CD4-positive, alpha-beta T cell treated with Interleukin-17A for 4 hours (primary cell): ENCODE data around the gene LRRC10B.

Experiments used
- DNase-seq: peaks from one replicate; pipeline ENCODE4 v3.0.0-alpha.2; 2020; ENCODE audit warnings: mixed read lengths

Gene LRRC10B

DNA sequence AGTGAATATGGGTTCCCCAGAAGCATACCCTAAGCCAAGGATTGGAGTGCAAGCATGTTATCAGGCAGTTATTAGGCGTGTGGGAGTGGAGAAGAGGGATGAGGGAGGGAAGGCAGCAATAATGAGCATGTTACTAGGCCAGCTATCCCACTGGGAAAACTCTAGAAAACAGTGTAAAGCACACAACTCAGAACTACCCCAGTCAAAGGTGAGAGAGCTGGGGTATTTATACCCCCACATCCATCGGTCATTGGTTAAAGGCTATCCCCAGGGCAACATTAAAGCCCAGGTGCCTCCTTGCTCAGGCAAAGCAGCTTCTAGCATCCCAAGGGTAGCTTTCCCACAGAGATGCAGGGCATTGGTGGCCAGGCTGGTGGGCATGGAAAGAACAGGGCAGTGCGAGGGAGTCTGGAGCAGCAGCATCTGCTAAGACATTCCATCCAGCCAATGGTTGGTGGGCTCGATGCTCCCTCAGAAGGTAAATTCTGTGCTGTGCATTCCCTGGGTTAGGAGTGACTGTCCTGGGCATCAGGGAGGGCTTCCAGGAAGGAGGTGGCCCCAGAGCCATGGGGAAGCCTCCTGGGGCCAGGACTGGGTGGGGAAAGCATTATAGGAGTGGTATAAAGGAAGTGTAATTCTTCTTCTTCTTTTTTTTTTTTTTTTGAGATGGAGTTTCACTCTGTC lies 21.1 kb upstream of the LRRC10B start:
- DNase-seq: no peak

DNA sequence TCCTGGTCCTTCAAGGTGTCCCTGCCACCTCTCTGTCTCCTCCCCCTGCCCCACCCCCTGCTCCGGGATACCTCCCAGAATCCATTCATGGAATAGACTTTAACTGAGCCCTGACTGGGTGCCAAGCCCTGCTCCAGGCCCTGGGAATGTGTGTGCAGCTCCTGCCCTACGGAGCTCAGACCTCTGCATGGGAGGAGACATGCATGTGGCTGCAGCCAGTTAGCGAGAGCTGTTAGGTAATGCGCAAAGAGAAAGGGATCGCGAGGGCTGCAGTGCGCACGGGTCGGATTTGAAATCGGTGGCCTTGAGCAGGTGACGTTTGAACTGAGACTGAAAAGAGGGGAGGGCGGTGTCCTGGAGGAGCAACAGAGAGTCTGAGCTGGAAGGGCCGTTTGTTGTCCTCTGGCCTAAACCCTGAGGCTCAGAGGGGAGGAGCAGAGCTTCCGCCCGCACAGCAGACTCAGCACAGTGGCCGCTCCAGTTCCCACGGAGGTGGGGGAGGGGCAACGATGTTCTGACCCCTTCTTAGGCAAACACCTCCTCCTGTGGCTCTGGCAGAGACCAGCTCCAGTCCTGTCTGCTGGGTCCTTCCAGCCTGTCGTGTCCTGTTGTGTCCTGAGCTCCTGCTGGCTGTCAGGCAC lies 19.8 kb upstream of the LRRC10B start:
- DNase-seq: no peak

DNA sequence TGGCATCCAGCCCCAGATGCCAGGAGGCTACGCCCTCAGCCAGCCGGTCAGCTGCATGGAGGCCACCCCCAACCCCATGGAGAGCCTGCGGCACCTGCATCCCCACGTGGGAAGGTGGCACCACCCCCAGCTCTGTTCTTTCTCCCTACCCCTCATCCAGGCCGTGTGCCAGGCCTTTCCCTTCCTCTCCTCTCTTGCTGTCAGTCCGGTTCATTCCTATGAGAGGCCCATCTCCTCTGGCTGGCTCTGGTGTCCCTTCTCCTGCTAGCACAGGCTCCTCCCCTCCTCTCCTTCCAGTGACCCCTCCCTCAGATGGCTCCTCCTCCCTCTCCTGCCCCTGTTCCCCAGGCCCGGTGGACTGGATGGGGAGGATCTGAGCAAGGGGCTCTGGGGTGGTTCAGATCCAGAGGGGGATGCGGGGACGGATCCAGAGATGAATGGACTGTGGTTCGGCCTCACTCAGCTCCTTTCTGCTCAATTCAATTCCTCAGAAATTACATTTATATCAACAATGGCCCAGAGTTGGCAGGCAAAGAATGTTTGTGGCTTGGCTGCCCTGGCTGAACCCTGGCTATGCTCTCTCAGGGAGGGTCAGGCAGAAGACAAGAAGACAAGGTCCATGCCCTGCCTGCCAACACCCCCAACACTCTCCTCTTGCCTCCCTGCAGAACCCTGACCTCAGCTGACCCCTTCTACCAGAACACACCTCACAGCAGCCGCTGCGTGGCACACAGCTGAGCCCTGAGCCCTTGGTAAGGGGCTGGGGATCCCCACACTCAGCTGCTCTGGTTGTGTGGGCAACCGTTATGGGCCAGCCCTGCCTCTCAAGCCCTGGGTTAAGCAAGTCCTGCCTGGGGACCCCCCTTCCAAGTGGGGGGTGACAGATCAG lies 18.5 kb upstream of the LRRC10B start:
- no peak for DNase-seq

DNA sequence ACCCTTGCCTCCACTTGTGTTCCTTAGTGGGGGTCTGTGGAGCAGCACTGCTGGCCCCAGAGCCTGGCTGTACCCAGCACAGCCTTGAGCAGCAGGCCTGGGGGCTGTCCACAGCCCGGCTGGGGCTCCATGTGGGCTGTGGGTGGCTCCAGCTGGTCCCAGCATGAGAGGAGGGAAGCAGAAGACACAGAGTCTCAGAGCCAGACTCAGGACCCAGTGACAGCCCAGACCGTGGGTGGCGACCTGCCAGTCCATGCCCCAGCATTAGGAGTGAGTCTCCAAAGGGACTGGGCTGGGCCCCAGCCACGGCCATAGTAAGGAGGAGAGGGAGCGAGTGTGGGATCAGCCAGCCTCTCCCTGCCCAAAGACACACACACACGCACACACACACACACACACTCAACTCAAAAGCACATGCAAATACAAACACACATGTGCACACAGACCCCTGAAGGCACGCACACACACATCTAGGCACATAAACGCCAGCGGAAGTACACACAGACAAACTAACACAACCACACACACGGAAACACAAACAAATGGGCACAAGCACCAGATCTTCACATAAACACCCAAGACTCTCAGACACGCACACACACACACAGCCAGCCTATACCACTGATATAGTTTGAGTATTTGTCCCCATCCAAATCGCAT lies 16.7 kb upstream of the LRRC10B start:
- no peak for DNase-seq

DNA sequence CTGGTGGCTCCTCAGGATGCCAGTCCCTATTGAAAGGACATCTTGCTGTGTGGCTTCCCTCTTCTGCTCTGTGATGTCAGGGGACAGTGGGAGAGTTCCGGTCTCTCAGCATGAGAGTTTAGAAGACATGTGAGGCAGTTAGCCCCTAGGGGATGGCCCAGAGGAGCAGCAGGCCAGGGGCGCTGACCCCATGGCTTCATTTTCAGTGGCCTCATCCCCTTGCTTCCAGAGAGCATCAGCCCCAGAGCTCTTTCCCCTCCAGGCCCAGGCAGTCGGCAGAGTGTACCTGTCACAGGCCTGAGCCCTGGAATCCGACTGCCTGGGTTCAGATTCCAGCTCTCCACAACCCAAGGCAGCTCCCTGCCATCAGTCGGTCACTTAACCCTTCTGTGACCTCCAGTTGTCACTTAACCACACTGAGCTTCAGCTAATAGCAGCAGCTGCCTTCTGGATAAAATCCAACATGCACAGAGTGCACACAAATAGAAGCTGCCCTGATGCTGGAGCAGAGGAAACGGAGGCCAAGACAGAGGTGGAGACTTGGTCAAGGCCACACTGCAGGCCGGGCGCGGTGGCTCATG lies 14.1 kb upstream of the LRRC10B start:
- no peak for DNase-seq

DNA sequence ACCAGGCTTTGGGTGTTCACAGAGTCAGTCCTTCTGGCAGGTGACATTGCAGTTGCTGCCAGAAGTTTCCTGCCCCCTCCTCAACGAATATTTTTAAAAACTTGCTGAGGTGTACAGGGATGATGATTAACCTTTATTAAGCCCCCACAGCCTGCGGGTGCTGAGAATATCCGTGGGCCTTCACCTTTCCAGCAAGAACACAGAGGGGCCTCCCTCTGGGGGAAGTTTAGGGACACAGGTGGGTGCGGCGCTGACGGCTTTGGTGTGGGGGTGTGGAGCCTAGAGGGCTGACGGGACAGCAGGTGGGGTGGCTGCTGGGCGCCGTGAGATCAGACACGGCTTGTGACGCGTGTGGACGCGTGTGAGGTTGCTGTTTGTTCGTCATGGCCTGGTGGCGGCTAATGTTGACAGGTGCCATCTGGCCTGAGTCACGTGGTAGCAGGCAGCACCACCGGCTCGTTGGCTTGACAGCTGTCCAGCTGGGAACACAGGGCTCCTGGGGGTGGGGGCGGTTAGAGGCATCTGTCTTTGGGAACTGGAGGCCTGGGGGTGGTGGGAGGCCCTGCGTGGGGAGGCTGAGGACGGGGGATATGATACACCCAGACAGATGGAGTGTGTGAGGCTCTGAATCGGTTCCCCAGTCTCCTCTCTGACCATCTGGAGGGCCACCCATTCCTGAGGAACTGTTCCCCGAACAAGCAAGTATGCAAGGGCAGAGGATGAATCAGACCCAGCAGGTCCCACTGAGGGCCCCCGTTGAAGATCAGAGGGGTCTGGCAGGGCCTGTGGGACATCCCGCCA lies 12.5 kb upstream of the LRRC10B start:
- DNase-seq: no peak

DNA sequence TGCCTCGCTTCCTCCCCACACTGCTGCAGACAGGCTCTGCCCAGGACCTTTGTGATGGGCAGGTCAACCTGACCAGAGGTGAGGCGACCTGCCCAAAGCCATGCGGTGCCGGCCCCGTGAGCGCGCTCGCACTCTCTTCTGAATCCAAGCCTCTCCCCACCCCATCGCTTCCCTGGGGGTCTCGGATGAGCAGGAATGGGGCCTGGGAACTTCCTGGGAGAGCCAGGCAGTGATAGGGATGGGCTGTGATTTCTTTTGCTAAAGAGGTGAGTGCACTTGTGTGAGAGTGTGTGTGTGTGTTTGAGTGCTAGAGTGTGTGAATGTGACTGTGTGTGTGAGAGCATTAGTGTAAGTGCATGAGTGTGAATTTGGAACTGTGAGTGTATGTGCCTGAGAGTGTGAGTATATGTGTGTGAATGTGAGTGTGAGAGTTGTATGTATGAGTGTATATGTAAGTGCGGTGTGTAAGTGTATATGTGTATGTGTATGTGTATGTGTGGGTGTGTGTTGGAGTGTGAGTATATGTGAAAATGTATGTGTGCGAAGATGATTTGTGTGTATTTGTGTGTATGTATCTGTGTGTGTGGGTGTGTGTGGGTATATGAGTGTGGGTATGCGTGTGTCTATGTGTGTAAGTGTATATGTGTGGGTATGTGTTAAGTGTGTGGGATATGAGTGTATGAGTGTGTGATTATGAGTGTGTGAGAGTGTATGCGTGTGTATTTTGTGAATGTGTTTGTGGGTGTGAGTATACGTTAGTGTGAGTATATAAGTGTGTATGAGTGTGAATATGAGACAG lies 11.7 kb upstream of the LRRC10B start:
- DNase-seq: no peak

DNA sequence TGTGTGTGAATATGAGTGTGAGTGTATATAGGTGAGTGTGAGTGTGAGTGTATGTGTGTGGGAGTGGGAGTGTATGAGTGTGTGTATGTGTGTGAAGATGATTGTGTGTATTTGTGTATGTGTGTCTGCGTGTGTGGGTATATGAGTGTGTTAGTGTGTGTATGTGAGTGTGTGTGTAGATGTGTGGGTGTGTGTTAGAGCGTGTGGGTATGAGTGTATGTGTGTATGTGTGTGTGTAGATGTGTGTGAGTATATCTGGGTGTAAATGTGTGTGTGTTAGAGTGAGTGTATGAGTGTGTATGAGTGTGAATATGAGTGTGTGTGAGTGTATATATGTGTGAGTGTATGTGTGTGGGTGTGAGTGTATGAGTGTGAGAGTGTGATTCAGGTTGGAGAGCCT lies 11.1 kb upstream of the LRRC10B start:
- no peak for DNase-seq

DNA sequence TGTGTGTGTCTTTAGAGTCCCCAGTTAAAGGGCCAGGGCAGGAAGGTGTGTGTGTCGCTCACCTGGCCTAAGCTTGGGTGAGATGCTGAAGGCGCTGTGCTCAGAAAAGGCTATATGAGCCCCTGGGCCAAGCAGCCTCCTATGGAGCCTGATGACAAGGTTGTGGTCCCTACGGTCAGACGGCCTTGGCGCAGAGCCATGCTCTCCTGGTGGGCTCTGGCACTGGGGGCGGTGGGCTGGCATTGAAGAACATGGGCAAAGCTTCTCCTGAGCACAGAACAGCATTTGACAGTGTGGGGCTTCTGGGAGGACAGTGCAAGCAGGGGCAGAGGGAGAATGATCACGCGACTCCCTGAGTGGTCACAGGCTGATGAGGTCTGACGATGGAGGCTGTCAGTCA lies 10.7 kb upstream of the LRRC10B start:
- DNase-seq: no peak

DNA sequence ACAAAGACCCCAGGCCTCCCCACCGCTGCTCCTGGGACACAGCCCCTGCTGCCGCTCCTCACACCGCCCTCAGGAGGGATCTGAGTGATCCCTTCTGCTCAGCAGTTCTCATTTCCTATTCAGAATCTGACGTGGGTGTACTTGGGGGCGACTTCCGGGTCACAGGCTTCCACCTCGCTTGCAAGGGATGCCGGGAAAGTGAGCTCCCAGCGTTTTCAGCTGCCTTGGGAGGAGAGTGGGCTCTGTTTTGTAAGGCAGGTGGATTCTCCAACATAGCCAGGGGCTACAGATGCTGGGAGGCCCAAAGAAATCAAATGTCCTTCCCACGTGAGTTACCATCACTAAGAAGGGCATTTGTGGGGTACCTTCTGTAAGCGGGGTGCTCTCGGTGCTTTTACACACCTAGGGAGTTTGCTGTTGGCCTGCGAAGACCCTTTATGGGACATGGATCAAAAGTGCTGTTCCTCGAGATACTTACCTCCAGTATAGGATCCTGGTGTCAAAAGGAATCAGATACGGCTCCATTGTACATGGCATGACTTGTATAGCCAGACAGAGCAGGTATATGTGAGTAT lies 9.7 kb upstream of the LRRC10B start:
- no peak for DNase-seq

DNA sequence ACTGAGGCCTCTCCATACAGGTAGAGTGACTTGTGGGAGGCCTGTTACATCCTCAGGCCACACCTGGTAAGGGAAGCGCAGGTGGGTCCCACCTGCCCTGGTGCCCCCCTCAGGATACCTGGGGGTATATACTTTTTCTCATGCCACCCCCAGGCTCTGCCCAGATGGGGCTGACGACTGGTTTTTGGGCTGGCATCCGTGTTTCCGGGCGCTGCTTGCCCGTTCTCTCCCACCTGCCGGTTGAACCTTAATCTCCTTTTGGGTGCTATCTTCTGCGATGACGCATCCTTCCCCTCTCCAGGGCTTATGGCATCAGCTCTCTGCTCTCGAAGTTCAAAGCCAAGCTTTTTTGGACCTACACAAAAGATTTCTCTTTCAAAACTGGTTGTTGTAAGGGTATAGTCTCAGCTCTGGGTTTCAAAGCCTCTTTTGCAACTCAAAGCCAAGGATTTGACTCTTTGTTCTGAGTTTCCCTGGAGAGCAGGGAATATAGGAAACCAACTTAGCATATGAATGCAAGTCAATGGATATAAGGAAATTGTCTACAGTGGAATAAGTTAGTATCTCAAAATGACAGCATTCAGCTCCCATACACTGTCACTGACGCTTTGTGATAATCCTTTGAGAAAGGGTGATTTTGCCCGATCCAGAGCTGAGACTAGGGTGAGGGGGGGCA lies 8.6 kb upstream of the LRRC10B start:
- DNase-seq: no peak

DNA sequence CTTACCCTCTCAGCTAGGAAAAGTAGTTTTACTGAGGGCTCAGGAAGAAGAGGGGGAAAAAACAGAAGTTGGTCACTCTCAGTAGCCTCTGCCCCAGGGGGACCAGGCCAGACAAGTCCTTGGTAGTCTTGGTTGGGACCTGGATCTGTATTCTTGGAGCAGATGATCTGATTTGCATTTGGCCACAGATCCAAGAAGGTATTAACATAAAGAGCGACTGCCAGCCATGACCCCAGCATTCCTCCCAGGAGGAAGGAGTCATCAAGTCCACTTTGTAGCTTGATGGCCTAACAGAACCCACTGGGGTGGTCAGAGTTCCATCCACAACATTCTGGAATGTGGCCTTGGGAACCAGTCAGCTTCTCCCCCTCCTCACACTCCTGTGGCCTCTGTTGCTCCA lies 6.0 kb upstream of the LRRC10B start:
- DNase-seq: no peak

DNA sequence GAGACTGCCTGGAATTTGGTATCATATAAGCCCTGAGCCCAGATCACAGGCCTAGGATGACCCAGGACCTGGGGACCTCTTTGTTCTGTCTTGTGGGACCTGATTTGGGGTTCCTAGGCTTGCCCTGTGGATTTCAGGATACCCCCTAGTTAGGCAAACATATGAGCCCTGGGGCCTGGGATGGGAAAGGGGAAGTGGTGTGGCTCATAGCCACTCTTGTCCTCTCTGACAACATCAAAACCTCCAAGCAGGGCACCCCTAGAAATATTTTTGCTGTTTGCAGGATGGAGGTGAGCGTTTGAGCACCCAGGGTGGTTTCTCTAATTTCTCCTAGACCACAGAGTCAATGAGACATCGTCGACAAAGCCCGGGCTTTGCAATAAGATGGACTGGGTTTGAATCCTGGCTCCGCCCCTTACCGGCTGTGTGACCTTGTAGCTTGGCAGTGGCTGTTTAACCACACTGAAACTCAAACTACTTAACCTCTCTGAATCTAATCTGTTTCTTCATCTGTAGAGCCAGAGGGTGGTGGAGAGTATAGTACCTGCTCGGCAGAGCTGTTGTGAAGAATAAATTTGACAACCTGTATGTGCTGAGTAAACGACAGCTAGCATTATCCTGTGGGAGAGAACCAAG lies 5.3 kb upstream of the LRRC10B start:
- DNase-seq: no peak

DNA sequence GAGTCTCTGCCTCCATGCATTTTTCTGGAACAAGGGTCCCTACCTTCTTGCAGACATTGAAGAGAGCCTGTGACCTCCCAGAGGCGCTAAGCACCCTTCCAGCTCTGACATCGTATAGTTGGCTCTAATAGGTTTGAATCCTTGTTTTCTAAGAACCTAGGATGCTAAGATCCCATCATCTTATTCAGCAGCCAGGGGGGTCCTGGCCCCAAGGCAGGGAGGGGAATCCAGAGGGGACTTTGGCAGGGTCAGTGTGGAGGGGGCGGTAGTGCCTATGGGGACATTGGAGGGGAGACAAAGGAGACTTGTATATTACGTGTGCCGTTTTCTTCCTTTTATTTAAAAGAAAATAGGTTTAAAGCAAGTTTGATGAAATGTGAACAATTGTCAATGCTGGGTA lies 3.4 kb upstream of the LRRC10B start:
- DNase-seq: no peak

DNA sequence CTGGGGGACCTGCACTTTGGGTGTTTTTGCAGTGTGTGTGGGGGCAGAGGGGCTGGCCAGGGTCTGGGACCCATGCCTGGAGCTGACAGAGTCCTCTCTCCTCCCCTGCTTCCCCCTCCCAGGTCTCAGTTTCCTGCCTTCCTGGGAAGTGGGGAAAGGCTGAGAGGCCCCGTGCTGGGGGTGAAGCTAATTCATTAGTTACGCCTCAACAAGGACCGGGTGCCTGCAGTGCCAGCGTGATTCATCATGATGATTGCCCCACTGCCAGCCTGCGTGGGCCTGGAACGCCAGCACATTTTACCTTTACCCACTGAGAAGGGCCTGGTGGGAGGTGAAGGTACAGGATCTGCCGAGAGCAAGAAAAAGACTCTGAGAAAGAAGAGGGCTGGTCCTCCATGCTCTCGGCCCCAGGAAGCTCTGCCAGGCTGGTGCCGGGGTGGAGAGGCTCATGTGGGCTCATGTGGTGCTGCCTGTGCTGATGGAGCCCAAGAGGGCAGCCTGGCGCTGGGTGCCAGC lies 2.9 kb upstream of the LRRC10B start:
- no peak for DNase-seq

DNA sequence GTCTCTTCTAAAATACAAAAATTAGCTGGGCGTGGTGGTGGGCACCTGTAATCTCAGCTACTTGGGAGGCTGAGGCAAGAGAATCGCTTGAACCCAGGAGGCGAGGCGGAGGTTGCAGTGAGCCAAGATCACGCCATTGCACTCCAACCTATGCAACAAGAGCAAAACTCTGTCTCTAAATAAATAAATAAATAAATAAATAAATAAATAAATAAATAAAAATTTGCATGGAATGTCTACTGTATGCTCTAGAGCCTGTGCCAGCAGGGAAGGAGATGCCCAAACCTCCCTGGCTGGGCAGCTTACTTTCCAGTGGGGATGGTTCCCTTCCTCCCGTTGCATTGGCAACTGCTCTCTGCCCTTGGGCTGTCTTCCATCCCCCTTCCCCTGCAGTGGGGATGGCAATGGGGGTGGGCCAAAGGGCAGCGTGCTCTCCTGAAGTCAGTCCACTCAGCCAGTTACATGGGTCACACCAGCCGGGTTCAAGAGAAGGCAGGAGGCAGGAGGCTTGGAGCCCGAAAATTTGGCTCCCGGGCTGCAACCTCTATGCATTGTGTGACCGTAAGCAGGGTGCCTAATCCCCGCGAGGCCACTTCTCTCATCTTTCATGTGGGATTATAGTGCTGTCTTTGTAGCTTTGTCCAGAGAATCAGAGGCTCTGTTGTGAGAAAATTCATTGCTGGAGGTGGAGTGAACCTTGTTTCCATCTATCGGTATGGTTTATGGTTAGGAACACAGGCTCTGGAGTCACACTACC lies 1.4 kb upstream of the LRRC10B start:
- no peak for DNase-seq

DNA sequence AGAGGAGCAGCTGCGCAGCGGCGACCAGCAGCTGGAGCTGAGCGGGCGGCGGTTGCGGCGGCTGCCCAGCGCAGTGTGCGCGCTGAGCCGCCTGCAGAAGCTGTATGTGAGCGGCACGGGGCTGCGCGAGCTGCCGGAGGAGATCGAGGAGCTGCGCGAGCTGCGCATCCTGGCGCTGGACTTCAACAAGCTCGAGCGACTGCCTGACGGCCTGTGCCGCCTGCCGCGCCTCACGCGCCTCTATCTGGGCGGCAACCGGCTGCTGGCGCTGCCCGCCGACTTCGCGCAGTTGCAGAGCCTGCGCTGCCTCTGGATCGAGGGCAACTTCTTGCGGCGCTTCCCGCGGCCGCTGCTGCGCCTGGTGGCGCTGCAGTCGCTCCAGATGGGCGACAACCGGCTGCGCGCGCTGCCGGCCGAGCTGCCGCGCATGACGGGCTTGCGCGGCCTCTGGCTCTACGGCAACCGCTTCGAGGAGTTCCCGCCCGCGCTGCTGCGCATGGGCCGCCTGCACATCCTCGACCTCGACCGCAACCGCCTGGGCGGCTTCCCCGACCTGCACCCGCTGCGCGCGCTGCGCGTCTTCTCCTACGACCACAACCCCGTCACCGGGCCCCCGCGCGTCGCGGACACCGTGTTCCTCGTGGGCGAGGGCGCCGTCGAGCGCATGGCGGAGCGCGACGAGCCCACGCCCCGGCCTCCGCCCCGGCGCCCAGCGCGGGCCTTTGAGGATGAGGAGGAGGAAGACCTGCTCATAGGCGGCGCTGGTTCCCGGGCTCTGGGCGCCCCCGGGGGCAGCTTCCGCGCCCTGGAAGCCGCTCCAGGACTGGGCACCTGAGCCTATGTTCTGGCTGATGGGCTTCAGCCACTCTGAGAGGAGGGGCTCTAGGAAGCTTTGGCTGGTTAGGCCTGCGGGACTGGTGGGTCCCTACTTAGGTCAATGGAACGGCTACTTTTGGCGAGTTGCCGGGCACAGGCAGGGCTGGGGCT lies 787 bp downstream of the LRRC10B start:
- peak; percentile 47 for DNase-seq
